GM15510 (cell line): ENCODE measurements around the gene MRPL53.
A peak's percentile ranks its signal among the peaks of the same experiment; 100 is the strongest.

Experiments used
- POLR2A ChIP-seq: IDR thresholded peaks from 3 replicates; pipeline ENCODE4 v1.6.1; 2011; ENCODE audit warnings: borderline replicate concordance; ENCODE audit not compliant: insufficient read length; ENCODE audit errors: extremely low read depth

Gene MRPL53

DNA sequence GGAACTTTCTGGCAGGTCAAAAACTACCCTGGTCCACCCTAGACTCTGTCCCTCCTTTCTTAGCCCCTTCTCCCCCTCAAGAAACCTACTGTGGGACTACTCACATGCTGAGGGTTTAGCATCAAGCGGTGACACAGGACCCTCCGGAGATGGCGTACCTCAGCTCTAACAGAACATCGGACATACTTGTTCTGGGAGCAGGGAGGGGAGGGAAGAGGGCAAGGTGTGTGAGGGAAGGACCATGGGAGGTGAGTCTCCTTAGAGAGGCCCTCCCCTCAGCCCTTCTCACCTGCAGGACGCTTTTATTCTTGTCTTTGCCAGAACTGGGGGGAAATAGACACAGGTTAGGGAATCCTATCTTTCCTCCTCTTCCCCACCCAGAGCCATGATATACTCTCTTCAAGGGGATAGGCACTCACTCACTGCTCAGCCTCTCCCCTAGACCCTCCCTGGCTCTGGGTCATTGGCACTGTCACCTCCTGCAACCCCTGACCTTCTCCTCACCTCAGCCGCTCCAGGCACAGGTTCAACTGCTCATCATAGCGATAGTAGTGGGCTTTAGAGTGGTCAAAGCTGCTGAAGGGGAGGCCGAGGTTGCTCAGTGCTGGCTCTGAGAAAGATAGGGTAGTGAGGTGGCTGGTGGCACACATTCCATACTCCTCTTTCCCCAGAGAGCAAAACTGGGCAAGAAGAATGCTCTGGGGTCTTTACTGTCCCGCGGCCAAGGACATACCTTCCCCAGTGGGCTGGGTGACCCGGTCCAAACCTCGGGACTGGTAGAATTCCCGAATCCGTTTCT lies 33.2 kb upstream of the MRPL53 start:
- TF ChIP-seq POLR2A, result no peak

DNA sequence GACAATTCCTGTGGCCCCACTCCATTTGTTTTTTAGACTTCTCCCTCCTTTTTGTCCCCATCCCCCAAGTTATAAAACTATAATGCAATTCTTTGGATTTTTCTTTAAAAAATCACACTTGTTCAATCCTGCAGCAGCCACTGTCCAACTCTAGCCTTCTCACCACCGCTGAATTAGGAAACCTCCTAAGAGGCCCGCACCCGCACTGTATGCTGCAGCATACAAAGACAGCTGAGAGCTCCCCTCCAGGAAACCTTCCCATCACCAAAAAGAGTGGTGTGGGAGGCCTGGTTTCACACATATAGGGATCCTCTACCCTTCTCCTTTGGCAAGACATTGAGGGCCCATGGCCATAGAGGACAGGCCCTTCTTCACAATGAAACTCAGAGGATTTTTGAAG lies 32.1 kb upstream of the MRPL53 start:
- no peak for TF ChIP-seq POLR2A

DNA sequence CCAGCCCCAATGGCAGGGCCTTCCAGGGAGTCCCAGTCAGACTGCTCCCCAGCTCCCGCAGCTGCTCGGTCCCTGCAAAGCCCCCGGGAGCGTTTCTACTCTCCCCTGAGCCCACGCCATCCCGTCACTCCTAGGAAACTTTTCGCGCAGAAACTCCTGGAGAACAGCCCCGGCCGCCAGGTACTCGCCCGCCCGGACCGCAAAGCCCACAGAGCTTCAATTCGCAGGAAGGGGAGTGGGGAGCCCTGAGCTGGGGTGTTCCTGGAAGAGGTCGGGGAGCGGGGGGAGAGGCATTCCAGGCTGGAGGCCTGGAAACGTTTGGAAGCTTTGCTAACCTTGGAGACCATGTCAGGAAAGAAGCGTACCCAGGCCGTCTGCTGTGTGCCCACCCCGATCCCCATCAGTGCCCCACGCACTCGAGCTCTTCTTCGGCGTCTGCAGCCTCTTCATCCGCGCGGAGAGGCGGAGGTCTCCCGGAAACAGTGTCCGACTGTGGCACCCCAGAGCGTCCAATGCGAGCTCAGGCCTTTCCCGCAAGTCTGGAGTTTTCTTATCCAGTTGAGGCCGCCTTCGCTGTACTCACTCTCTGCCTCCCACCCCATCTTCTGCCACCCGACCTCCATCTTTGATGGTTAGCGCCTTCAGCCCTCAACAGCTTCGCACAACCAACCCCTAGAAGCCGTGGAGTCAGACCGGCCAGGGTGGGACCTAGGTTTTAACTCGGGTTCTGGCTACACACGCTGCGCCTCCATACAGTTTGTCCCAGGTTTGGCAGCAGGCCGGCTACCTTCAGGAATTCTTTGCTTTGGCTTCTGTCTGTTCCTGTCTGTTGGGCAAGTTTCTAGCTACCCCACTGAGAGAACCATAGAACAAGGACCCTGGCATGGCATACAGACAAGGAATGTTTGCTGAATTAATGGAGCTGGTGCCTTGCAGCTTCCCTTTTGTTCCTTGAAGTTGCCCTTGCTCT lies 31.3 kb upstream of the MRPL53 start:
- no peak for TF ChIP-seq POLR2A

DNA sequence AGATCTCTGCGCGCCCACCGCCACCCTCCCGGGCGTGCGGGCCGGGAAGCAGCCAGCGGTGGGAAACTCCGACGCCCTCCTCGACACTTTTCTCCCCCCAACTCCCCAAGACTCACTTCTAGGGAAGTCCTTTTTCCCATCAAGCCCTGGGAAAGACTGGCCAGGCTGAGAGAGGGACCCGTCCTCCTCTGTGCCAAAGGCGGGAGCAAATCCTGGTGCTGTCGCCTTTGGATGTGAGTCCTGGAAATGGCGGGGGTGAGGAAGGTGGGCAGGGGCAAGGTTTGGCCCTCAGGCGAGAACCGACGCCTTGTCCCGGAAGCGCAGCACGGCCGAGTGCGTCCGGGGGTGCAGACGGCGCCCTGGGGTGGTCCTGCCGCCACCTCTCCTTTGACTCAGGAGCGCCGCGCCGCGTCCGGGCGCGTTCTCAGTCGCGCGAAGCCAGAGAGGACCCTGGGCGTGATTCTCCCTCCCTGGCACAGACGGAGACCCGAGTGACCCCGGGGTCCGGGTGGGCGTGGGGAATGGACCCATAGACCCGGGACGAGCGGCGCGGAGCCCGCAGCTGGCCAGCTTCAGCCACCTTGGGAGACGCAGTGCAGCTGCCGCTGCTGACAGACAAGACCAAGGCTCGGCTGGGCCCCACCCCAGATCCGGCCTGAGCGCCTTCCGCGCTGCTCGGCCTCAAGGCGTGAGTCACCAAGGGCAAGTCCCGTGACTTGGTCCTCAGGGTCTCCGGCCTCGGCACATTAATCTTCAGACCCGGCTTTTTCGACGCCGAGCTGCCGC lies 30.4 kb upstream of the MRPL53 start:
- peak; percentile 68 for TF ChIP-seq POLR2A

DNA sequence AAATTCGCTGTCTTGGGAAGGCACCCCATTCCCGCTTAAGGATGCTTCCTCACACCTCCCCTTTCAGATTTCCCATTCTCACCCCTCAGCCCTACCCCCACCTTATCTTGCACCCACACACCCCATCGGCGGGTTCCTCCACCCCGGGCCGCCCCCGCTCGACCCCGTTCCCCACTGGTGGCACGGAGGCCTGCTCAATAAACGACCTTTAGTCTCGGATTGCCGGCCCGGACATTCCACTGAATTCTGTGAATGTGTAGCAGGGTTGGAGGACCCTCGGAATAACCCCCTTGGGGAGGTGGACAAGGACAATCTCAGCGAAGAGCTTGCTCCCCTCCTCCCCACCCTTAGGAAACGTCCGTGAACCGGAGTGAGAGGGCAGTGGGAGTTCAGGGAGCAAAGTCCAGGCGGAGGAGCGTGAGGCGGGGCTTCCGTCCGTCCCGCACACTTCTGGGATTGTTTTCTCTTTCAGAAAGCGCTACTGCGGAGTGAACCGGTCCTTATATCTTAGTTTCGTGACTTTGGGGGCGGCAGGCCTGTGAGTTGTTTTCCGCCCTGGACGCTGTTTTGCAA lies 29.8 kb upstream of the MRPL53 start:
- no peak for TF ChIP-seq POLR2A

DNA sequence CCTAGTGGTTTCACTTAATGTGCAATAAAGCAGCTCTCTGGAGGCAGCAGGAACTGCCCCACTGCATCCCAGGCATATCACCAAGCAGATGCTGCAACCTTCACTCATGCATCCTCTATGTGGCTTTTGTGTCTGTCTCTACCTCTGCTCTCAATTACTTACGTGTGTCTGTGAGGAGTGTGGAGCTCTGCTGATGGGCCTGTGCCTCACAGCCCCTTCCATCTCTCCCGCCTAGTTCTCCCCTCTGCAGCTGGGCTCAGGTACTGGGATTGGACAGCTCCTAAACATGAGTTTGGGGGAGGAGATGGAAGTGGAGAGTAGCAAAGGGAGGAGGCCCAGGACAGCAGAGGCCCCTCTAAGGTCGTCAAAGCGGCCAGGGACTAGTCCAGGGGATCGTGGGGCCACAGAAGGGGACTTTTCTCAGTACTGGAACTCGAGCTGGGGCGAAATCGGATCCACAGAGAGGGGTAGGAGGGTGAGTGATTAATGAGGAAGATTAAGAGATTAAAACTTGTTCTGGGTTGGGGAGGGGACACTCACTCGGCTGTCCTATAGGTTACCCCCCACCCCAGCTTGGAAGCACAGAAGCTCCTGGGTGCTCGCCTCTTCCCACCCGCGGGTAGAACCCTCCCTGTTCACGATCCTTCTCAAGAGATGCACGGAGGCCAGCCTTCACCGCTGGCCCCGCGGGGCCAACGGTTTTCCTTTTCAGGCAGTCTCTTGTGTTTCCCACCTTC lies 29.0 kb upstream of the MRPL53 start:
- no peak for TF ChIP-seq POLR2A

DNA sequence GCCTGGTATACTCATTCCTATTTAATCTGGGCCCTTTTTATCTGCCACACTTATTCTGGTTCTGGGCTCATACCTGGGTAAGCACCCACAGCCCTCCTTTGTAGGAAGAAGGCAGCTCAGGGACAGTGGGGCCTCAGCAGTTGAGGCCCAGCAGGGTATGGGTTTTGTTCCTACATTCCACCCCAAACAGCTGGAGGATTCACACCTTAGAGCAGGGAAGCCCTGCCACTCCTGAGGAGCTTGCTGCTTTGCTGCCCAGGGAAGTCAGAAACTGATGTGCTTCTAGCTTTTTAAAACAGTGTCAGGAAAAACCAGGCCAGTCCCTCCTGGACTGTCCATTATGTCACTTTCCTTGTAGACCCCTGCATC lies 28.1 kb upstream of the MRPL53 start:
- no peak for TF ChIP-seq POLR2A

DNA sequence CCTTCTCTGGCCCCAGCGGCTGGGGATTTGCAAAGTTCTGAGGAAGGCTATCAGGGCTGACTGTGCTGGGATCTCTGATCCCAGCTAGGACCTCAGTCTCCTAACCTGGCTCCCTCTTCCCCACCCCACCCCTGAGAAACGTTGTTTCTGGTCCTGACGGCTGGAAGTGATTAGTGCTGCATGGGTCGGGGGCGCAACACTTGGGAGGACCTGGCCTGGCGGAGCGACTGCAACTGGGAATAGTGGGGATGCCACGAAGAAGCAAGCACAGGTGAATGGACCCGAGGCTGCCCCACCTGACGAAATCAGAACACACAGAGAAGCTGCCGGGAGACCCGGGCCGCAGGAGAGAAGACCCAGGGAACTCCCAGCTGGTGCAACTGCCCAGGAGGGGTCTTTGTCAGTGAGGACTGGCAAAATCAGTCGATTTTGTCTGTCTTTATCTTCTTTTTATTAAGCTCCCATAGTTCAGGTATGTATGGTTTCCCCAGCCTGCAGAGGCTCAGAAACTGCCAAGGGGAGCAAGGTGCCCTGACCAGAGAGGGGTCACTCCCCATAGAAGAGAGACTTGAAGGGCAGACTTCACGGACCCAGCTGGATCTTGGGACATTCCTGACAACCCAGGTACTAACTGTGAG lies 27.6 kb upstream of the MRPL53 start:
- no peak for TF ChIP-seq POLR2A

DNA sequence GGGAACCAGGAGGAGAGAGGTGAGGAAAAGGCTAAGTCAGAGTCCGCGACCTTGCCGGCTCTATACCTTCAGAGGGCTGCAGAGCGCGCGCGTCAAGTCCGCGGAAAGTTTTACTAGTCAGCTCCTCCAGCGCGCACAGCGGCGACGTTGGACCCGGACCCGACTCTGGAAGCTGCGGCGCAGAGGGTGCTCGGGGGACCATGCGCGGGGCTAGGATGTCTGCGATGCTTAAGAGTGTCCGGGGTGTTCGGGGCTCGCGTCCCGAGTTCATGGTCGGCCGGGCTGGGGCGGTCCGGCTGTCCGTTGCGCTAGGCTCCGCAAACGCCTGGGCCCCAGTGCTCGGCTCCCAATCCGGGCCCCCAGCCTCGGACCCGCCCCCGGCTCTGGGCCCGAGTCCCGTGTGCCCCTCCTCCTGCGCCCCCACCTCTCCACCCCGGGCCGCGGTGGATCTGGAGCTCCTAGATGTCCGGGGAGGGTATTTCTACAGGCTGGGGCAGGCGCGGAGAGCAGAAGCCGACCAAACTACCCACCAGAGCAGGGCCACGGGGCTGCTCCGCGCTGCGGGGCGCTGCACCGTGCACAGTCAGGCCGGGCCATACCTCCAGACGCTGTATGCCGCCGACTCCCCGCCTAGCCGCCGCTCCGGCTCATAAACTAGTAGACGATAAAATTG lies 26.9 kb upstream of the MRPL53 start, which contains the start of gene LBX2:
LBX2 (minus strand) TSS at position 337 of the 673 bp plus-strand sequence; CDS start at position 271, 66 bp downstream.
- no peak for TF ChIP-seq POLR2A

DNA sequence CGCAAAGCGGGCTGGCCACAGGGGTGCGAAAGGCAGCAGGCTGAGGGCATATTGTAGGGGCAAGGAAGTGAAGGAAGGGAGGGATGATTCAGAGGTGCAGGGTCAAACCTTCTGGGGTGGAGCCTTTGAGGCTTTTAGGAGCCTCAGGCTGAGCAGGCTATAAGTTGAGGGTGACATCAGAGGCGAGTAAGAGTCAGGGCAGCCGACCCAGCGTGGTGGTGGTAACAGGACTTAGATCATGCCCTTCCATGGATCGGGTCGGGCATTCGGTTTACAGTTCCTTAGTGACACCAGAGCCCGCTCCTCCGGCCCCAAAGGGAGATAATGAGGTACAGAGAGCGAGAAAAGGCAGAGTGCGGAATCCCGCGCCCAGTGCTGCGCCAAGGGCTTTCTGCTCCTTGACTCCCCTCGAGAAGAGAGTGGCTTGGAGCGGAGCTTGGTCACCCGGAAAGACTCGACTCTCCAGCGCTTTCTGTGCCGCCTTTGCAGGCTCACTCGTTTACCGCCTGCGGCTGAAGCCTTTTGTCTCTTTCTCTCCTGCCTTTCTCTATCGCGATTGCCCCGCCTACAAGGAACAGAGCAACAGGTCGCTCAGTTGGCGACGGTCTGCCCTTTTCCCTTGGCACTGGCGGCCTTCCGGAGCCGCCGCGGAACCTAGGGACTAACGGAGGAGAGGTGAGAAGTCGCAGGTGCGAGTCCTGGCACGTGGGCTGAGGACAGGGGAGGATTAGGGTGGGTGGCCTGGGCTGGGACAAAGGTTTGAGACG lies 26.2 kb upstream of the MRPL53 start:
- TF ChIP-seq POLR2A, result no peak

DNA sequence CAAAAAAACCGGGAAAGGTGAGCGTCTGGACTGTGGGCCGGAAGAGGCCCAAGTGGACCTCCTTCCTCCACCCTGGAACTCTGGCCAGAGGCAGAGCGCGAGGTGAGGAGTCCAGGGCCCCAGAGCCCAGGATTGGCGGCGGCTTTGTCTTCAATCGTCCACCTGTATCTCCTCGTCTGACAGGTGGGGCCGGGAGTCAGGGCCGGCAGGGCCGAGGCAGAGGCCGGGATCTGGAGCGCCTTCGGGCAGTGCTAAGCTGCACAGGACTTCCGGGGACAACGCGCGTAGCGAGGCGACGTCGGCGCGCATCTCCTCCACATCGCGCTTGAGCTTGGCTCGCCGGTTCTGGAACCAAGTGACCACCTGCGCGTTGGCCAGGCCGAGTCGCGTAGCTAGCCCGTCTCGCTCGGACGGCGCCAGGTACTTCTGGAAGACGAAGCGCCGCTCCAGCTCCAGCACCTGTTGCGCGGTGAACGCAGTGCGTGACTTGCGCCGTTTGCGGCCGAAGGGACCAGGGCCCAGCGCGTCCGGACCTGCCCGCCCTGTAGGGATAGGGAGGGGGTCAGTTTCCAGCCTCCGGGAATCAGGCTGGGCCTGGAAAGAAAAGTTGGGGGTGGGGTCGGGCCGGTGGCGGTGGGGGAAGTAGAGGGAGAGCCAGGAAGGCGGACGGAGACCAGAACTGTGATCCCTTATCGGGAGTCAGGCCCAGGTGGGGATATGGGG lies 25.5 kb upstream of the MRPL53 start:
- TF ChIP-seq POLR2A, result no peak
